WTC11 (cell line): Measurements from ENCODE around the gene MYL9. TPM values are rescaled to one million over a fixed set of nuclear protein-coding genes. Genes with fewer than 3 reads are reported as not detected.
A peak's percentile ranks its signal among the peaks of the same experiment; 100 is the strongest.

Experiments
- ATAC-seq: fragments of 200-7000 bp; cut with Tn5 transposase; 2 replicates; pipeline ENCODE4 v1.10.0; 2021; ENCODE audit warnings: mild to moderate bottlenecking, moderate library complexity
- CTCF ChIA-PET: fragments of 300-600 bp; sonication (Branson Sonifier 250); formaldehyde crosslinking; loops from one replicate; lab custom pipeline; 2021; ENCODE audit warnings: antibody characterized with exemption; lab: Charles Lee
- POLR2A ChIA-PET: fragments of 350-600 bp; sonication (Branson Sonifier 250); formaldehyde crosslinking; loops from one replicate; lab custom pipeline; 2021; ENCODE audit warnings: antibody characterized with exemption; lab: Charles Lee
- DNase-seq: peaks from one replicate; pipeline ENCODE4 v3.0.0; 2021; ENCODE audit warnings: low spot score
- H3K27ac Mint-ChIP-seq: 2 replicates; pipeline ENCODE4 v1.8.0; 2021; ENCODE audit warnings: mixed read lengths
- H3K27me3 Mint-ChIP-seq: 2 replicates; pipeline ENCODE4 v1.8.0; 2021; ENCODE audit warnings: low read depth, mild to moderate bottlenecking, moderate library complexity, mixed read lengths
- H3K36me3 Mint-ChIP-seq: 2 replicates; pipeline ENCODE4 v1.8.0; 2021; ENCODE audit warnings: mixed read lengths
- H3K4me1 Mint-ChIP-seq: 2 replicates; pipeline ENCODE4 v1.8.0; 2022; ENCODE audit warnings: mixed read lengths
- H3K4me3 Mint-ChIP-seq: 2 replicates; pipeline ENCODE4 v1.8.0; 2021; ENCODE audit warnings: mild to moderate bottlenecking, moderate library complexity, mixed read lengths
- H3K9me3 Mint-ChIP-seq: 2 replicates; pipeline ENCODE4 v1.8.0; 2021; ENCODE audit warnings: mixed read lengths
- CREM ChIP-seq: sonication (generic); formaldehyde crosslinking; IDR thresholded peaks from 2 replicates; pipeline ENCODE4 v1.8.1; 2022; ENCODE audit warnings: mild to moderate bottlenecking, missing genetic modification reagents, moderate library complexity
- ELF4 ChIP-seq: sonication (generic); formaldehyde crosslinking; IDR thresholded peaks from 2 replicates; pipeline ENCODE4 v1.8.1; 2022; ENCODE audit warnings: low read depth, mild to moderate bottlenecking, moderate library complexity, missing genetic modification reagents
- FOXJ3 ChIP-seq: sonication (generic); formaldehyde crosslinking; IDR thresholded peaks from 2 replicates; pipeline ENCODE4 v1.9.0; 2021; ENCODE audit warnings: missing genetic modification reagents, mild to moderate bottlenecking, borderline replicate concordance
- FOXP1 ChIP-seq: sonication (generic); formaldehyde crosslinking; IDR thresholded peaks from 2 replicates; pipeline ENCODE4 v1.8.0; 2022; ENCODE audit warnings: missing genetic modification reagents, mild to moderate bottlenecking, moderate library complexity, borderline replicate concordance
- FOXP4 ChIP-seq: sonication (generic); formaldehyde crosslinking; IDR thresholded peaks from 2 replicates; pipeline ENCODE4 v1.8.0; 2022; ENCODE audit warnings: mild to moderate bottlenecking, missing genetic modification reagents
- GABPB1 ChIP-seq: sonication (generic); formaldehyde crosslinking; IDR thresholded peaks from 2 replicates; pipeline ENCODE4 v1.8.1; 2023; ENCODE audit warnings: mild to moderate bottlenecking, missing genetic modification reagents
- IRF2 ChIP-seq: sonication (generic); formaldehyde crosslinking; IDR thresholded peaks from 2 replicates; pipeline ENCODE4 v1.8.0; 2022; ENCODE audit warnings: low read depth, missing genetic modification reagents, borderline replicate concordance
- NR3C1 ChIP-seq: sonication (generic); formaldehyde crosslinking; conservative IDR thresholded peaks from 2 replicates; pipeline ENCODE4 v1.8.1; 2023; ENCODE audit warnings: low read depth, mild to moderate bottlenecking, missing genetic modification reagents
- PRRX2 ChIP-seq: fragments of 250-450 bp; sonication (Bioruptor Pico); IDR thresholded peaks from 2 replicates; pipeline ENCODE4 v1.8.0; 2021; ENCODE audit warnings: mild to moderate bottlenecking
- SP1 ChIP-seq: sonication (generic); formaldehyde crosslinking; conservative IDR thresholded peaks from 2 replicates; pipeline ENCODE4 v1.8.1; 2022; ENCODE audit warnings: missing genetic modification reagents
- ZNF138 ChIP-seq: sonication (generic); formaldehyde crosslinking; conservative IDR thresholded peaks from 2 replicates; pipeline ENCODE4 v1.8.1; 2022; ENCODE audit warnings: mild to moderate bottlenecking, moderate library complexity, missing genetic modification reagents
- ZNF281 ChIP-seq: sonication (generic); formaldehyde crosslinking; IDR thresholded peaks from 2 replicates; pipeline ENCODE4 v1.8.0; 2023; ENCODE audit warnings: mild to moderate bottlenecking, missing genetic modification reagents
- ZNF416 ChIP-seq: fragments of 250-450 bp; sonication (Bioruptor Pico); IDR thresholded peaks from 2 replicates; pipeline ENCODE4 v1.9.0; 2021; ENCODE audit warnings: mild to moderate bottlenecking, inconsistent platforms
- ZNF532 ChIP-seq: fragments of 250-450 bp; sonication (Bioruptor Pico); IDR thresholded peaks from 2 replicates; pipeline ENCODE4 v1.9.0; 2021; ENCODE audit warnings: mild to moderate bottlenecking, borderline replicate concordance
- ZNF671 ChIP-seq: fragments of 250-450 bp; sonication (Bioruptor Pico); IDR thresholded peaks from 2 replicates; pipeline ENCODE4 v1.8.0; 2021; ENCODE audit warnings: mild to moderate bottlenecking
- total RNA-seq: library from RNA; stranded (reverse); gene quantifications from 3 replicates; pipeline ENCODE4 v1.2.3, GENCODE V29; 2021
- TF ChIP-seq, protein P1 (sequence below): sonication (generic); formaldehyde crosslinking; conservative IDR thresholded peaks from 2 replicates; pipeline ENCODE4 v1.8.1; 2022; ENCODE audit warnings: mild to moderate bottlenecking, missing genetic modification reagents
- TF ChIP-seq, protein P2 (sequence below): fragments of 200-600 bp; IDR thresholded peaks from 2 replicates; pipeline ENCODE4 v1.8.0; 2022; ENCODE audit warnings: antibody characterized with exemption

The MYL9 gene
- total RNA-seq, 1 experiment from 2014 or later = 54.7 TPM

- TF ChIP-seq FOXP4 (CRISPR knock-in tag) = peak; percentile 36; the same call in 1 of the 2 replicates
- TF ChIP-seq FOXP1 (CRISPR knock-in tag) = peak; percentile 51; the same call in 1 of the 2 replicates
- no peak for TF ChIP-seq ZNF532 (CRISPR knock-in tag)
- TF ChIP-seq NR3C1 (CRISPR knock-in tag) = no peak
- TF ChIP-seq ELF4 = no peak
Measured at GRCh38 chr20:36585410-36586125, 44.2 kb downstream of the MYL9 start (continued).

- TF ChIP-seq, protein P1, sequence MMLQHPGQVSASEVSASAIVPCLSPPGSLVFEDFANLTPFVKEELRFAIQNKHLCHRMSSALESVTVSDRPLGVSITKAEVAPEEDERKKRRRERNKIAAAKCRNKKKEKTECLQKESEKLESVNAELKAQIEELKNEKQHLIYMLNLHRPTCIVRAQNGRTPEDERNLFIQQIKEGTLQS (CRISPR knock-in tag) = no peak
- TF ChIP-seq FOXP1 (CRISPR knock-in tag) (no peak), ZNF416 (CRISPR knock-in tag) (no peak), IRF2 (CRISPR knock-in tag) (no peak), CREM (CRISPR knock-in tag) (no peak)
- TF ChIP-seq, protein P2, sequence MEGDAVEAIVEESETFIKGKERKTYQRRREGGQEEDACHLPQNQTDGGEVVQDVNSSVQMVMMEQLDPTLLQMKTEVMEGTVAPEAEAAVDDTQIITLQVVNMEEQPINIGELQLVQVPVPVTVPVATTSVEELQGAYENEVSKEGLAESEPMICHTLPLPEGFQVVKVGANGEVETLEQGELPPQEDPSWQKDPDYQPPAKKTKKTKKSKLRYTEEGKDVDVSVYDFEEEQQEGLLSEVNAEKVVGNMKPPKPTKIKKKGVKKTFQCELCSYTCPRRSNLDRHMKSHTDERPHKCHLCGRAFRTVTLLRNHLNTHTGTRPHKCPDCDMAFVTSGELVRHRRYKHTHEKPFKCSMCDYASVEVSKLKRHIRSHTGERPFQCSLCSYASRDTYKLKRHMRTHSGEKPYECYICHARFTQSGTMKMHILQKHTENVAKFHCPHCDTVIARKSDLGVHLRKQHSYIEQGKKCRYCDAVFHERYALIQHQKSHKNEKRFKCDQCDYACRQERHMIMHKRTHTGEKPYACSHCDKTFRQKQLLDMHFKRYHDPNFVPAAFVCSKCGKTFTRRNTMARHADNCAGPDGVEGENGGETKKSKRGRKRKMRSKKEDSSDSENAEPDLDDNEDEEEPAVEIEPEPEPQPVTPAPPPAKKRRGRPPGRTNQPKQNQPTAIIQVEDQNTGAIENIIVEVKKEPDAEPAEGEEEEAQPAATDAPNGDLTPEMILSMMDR = no peak
- TF ChIP-seq, all 79 proteins: peak for 0
- Mint-ChIP-seq H3K27me3 (no peaks in the 10 kb centered on the region), H3K4me1 (peaks cover 62% of the 10 kb centered on the region), H3K36me3 (peaks cover 52% of the 10 kb centered on the region), H3K4me3 (no peak overlapping the region), H3K9me3 (peaks cover 8% of the 10 kb centered on the region), H3K27ac (peak overlapping the region; percentile 60)
- DNase-seq (no peak), ATAC-seq (no peak)
- CTCF ChIA-PET = interaction anchor here (0.5 to 1.8 kb wide), 9 partner anchors 11 to 186 kb away, joined by 3 to 12 read pairs (median 4); partner anchors contain the start of genes DSN1 and RAB5IF
- POLR2A ChIA-PET = interaction anchor here (0.6 to 1.5 kb wide), 3 partner anchors 16 to 757 kb away, joined by 3 to 4 read pairs (median 4); partner anchors contain the start of gene RAB5IF
Measured at GRCh38 chr20:36587388-36588070, 46.2 kb downstream of the MYL9 start.

DNA sequence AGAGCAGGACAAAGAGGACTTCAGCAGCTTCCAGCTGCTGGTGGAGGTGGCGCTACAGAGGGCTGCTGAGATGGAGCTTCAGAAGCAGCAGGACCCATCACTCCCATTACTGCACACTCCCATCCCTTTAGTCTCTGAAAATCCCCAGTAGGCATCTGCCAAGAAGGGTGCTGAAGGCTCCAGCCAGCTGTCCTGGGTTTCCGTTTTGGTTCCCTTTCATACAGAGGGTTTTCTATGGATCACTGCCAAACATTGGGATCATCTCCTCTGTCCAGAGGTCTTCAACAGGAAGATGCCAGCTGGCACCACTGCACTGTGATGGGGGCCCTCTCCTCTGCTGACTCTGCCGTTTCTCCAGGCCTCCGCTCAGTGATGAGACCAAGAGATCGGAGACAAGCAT is 50.0 kb downstream of the MYL9 start:
- DNase-seq (no peak), ATAC-seq (no peak)
- H3K27me3 Mint-ChIP-seq = no peaks in the 10 kb centered on the region
- H3K9me3 Mint-ChIP-seq = peaks cover 5% of the 10 kb centered on the region
- peaks cover 41% of the 10 kb centered on the region for H3K4me1 Mint-ChIP-seq
- TF ChIP-seq IRF2 (CRISPR knock-in tag) (no peak), FOXJ3 (CRISPR knock-in tag) (no peak), ZNF138 (no peak), ZNF671 (CRISPR knock-in tag) (no peak), PRRX2 (CRISPR knock-in tag) (no peak), SP1 (CRISPR knock-in tag) (no peak), ZNF281 (CRISPR knock-in tag) (no peak), GABPB1 (no peak)
- ChIA-PET CTCF (interaction anchor here (0.7 to 3.0 kb wide), 11 partner anchors 10 to 727 kb away, joined by 3 to 15 read pairs (median 4); partner anchors contain the start of genes MYL9 and TGIF2), POLR2A (no interaction called here)
- H3K27ac Mint-ChIP-seq = peak overlapping the region; percentile 84
- peaks cover 57% of the 10 kb centered on the region for H3K36me3 Mint-ChIP-seq
- H3K4me3 Mint-ChIP-seq = no peak overlapping the region
